C1 segment of cervical spinal cord (tissue), 14 donors: ENCODE measurements around the gene SYNE3.

Experiments
- DNase-seq, 14 donors: peaks; one replicate each; lab custom pipeline; 2025; lab: John Stamatoyannopoulos, UW

Gene SYNE3

GRCh38 chr14:95489214-95490137, 27.0 kb downstream of the SYNE3 start:
- peak in 4 of 14 donors; percentile 39 to 61 (median 47) for DNase-seq

- DNase-seq: peak in 8 of 14 donors; percentile 24 to 69 (median 44)
Measured at GRCh38 chr14:95488376-95489213, 27.9 kb downstream of the SYNE3 start.

DNA sequence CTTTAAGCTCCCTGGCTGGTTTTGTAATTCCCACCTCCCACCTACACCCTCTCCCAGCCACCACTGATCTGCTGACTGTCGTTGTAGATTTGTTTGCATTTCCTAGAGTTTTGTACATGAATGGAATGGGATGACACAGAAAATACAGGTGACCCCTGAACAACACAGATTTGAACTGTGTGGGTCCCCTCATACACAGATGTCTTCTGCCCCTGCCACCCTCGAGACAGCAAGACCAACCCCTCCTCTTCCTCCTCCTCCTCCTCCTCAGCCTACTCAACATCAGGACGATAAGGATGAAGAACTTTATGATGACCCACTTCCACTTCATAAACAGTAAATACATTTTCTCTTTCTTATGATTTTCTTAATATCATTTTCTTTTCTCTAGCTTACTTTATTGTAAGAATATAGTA, 28.8 kb downstream of the SYNE3 start:
- DNase-seq: no peak

GRCh38 chr14:95486875-95487668, 29.4 kb downstream of the SYNE3 start:
- no peak for DNase-seq

- DNase-seq: no peak
Measured at GRCh38 chr14:95485222-95485819, 31.1 kb downstream of the SYNE3 start.

DNA sequence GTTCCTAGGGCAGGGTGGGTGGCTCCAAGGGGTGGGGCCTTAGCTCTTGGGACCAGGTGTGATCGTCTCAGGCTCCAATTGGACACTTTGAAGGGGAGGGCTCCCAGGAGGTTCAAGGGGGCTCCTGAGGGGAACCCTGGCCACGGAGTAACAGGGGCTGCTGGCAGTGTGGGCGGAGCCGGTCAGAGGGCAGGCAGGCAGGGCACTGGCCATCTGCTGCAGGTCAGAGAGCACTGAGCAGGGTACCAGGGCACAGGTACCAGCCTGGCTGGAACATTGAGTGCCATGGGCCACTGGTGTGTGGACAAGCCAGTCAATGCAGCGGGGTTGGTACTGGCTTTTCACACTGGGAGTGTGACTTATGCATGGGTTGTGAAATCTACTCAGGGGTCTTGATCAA, 32.2 kb downstream of the SYNE3 start:
- DNase-seq: no peak

DNA sequence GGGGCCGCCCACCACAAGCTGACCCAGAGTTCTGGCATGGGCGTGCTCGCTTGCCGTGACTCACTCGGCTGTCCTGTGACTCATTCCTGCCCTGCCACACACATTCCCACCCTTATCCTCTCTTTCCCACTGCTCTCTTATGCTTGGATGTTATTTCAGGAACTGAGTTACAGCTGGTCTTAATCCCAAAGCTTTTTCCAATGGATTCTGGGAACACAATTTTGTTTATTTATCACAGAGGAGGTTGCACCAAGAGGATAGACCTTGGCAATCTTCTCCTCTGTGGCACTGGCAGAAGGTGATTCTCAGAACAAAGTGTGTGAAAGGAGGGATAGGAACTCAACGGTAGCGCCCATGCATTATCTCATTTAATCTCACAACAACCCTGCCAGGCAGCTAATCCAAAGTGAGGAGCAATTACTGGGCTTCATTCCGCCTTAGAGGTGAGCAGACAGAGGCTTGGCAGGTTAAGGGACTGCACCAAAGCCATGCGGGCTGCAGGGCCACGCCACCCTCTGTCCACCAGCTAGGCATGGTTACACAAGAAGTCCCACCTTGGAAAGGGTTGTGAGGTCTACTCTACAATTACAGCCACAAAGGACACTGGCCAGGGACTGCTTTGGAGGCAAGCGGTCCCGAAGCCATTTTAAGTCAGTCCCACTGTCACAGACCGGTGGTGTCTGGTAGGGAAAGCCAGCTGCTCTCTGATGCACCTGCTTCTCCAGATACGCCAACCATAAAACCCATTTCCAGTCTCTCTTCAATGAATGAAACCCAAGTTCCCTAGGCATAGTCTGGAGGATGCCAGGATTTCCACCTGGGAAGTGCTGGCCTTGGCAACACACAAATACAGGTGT, 32.9 kb downstream of the SYNE3 start:
- DNase-seq: peak in 2 of 14 donors; percentile 40 to 90

GRCh38 chr14:95482627-95483308, 33.7 kb downstream of the SYNE3 start:
- no peak for DNase-seq

DNA sequence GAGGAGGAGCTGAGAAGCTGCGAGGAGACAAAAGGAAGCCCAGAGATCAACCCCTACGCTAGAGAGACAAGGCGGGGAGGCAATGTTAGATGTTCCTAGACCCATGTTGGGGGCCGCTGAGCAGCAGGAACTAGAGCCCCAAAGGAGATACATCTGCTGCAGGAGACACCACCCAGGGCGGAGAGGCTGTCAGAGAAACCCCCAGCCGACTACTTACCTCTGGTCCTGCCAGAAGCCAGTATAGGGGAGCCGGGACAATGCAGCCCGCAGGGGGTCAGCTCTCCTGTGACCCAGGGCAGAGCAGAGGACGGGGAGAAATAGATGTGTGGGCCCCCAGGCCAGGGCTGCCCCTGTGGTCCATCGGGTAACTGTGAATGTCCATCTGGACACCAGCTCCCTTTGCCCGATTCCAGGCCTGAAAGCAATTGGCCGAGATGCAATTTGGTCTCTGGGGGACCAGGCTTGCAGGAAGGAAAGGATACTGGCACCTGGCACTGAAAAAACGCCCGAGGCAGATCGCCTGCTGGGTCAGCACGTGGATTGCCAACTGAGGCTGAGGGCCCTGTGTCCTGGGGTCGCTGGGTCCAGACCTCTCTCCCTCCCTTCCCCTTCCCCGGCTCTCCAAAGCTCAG, 34.9 kb downstream of the SYNE3 start:
- no peak for DNase-seq

DNA sequence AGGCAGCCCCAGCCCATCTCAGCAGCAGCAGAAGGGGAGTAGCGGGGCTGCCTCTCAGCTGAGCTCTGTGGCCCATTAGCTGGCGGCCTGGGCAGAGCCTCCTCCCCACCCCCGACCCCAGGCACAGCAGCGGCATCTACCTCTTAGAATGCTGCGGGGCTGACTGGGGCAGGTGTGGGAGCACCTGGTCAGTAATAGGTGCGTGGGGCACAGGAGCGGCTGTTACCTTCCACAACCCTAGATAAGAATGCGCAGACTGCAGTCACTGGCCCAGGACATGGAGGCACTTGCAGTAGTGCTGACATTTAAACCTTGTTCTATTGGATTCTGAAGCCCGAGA, 35.6 kb downstream of the SYNE3 start:
- DNase-seq: no peak

GRCh38 chr14:95480109-95480886, 36.2 kb downstream of the SYNE3 start:
- no peak for DNase-seq

GRCh38 chr14:95479494-95479893, 37.0 kb downstream of the SYNE3 start:
- DNase-seq: no peak

- DNase-seq: no peak
Measured at GRCh38 chr14:95478818-95479217, 37.6 kb downstream of the SYNE3 start.

DNA sequence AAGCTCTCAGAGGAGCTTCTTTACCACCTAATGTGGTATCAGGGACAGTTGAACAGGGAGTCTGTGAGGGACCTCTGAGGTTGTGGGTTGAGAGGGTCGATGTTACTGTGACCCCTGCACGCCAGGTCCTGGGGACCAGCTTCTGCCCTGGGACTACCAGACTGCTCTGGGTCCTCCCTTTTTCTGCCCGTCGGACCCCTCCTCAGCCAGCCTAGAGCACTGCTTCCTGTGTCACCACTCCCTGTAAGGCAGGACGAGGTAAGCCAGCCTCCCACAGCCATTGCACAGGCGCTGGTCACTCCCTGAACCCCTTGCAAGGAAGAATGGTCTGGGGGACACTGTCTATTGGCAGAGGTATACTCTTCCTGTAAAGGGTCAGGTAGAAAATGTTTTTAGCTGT, 38.1 kb downstream of the SYNE3 start:
- no peak for DNase-seq

DNA sequence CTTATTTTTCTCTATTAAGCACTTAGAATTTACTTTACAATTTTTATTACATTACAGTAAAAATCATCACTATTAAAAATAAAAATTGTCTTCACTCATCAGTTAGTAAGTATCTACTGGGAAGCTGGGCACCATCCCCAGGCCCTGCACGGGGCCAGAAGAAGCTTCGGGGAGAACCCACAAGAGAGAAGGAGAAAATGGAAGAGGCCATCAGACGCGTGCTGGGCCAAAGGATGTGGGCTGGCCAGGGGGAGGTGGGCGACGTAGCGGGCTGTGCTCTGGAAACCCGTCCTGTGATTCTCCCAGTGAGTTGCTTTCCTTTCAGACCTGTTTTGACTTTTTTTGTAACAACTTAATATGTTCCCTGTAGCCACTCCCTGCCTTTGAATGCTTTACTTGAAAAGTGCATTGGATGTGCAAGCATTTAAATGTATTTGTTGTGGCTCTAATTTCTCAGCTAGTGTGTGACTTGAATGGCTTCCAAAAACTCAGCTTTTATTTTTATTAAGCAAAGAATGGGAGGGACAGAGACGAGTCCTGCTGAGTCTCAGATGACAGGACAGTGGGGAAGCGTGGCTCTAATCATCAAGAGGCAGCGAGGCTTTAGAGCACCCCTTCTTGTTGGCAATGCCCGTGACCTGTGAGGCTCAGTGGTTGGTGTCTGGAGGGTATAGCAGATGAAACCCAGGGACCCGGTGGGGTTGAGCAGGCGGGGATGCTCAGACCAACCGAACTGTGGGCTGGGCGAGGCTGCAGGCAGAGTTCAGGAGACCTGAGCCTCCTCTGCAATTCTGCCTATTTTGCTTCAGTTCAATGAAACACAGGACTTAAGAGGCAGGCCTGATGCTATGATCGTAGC, 38.8 kb downstream of the SYNE3 start:
- DNase-seq: no peak

DNA sequence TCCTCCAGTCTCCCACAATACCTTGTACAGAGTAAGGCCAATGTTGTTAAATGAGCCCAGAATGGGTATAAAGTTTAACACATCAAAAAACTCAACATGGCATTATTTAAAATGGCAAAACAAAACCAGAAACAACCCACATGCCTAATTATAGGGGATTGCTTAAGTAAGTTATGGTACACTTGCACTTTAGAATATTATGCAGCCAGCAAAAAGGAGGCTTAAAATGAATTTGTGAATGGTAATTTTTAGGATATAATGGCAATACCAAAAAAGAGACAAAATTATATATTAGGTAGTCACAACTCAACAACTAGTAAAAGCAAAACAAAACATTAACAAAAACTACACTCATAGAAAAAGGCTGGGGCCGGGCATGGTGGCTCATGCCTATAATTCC, 39.7 kb downstream of the SYNE3 start:
- no peak for DNase-seq

DNA sequence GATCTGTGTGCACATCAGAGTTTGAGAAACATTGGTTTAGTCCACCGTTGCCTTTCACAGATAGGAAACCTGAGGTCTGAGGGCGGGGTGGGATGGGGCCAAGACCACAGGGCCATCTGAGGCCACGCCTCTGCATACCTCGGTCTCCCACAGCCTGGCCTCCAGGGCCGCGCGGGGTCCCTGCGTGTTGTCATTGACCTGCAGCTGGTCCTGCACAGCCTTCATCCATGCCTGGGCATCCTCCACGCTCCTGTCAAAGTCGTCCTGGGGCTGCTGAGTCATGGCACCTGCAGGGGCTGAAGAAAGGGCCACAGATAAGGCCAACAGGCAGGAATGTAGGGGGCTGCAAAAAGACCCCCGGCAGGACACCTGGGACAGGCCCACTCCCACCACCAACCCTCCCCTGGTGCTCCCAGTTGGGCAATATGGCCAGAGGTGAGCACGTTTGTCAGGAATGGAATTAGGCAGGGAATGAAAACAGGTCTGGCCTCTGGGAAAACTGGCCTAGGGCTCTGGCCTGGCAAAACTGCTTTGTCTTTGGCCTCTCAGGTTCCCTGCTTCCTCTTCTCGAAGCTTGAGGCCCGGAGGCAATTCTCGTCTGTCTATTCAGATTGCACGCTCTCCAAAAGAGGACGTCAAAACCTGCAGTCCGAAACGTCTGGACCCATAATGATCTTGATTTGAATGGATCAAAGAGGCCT, 40.8 kb downstream of the SYNE3 start:
- no peak for DNase-seq
